ENCODE results near the gene C1QTNF12.
"Not testable (repeated sequence)": the region's sequence is repeated elsewhere in the genome, so short reads cannot be mapped to it uniquely, and the experiment has no call there.

Gene C1QTNF12

GRCh38 chr1:1259951-1260600 is 13.6 kb upstream of the C1QTNF12 start:
- no peak for DNase-seq

- DNase-seq = no peak
Observed at GRCh38 chr1:1259540-1259939, 13.0 kb upstream of the C1QTNF12 start.

- no peak for DNase-seq
Observed at GRCh38 chr1:1259119-1259488, 12.6 kb upstream of the C1QTNF12 start.

- DNase-seq = no peak
Observed at GRCh38 chr1:1256956-1257871, 10.7 kb upstream of the C1QTNF12 start.

GRCh38 chr1:1255611-1256010 is 9.1 kb upstream of the C1QTNF12 start:
- DNase-seq = no peak

GRCh38 chr1:1255078-1255477 is 8.6 kb upstream of the C1QTNF12 start:
- DNase-seq = no peak

- DNase-seq = no peak
Observed at GRCh38 chr1:1254667-1254998, 8.1 kb upstream of the C1QTNF12 start.

GRCh38 chr1:1253972-1254666 is 7.6 kb upstream of the C1QTNF12 start:
- DNase-seq = no peak

GRCh38 chr1:1253314-1253713 is 6.8 kb upstream of the C1QTNF12 start:
- no peak for DNase-seq

GRCh38 chr1:1250786-1251284 is 4.3 kb upstream of the C1QTNF12 start:
- DNase-seq = no peak

- DNase-seq = not testable (repeated sequence)
Observed at GRCh38 chr1:1248009-1248913, 1.7 kb upstream of the C1QTNF12 start.

- no peak for DNase-seq
Observed at GRCh38 chr1:1247341-1247913, 905 bp upstream of the C1QTNF12 start.

- no peak for DNase-seq
Observed at GRCh38 chr1:1245817-1246576, 525 bp downstream of the C1QTNF12 start.

- DNase-seq = no peak
Observed at GRCh38 chr1:1245178-1245816, 1.2 kb downstream of the C1QTNF12 start.

- no peak for DNase-seq
Observed at GRCh38 chr1:1244192-1244811, 2.2 kb downstream of the C1QTNF12 start.

- DNase-seq = no peak
Observed at GRCh38 chr1:1243807-1244191, 2.7 kb downstream of the C1QTNF12 start.

GRCh38 chr1:1243266-1243660 is 3.3 kb downstream of the C1QTNF12 start:
- no peak for DNase-seq

- no peak for DNase-seq
Observed at GRCh38 chr1:1242461-1243265, 3.9 kb downstream of the C1QTNF12 start.
